Activated naive CD8-positive, alpha-beta T cell (primary cell): Measurements from ENCODE around the gene DPEP2NB.
A peak's percentile ranks its signal among the peaks of the same experiment; 100 is the strongest.

ENCODE experiments used
- H3K27ac Mint-ChIP-seq: one replicate; pipeline ENCODE4 v1.8.0; 2021; ENCODE audit warnings: mixed read lengths
- H3K27me3 Mint-ChIP-seq: one replicate; pipeline ENCODE4 v1.8.0; 2021; ENCODE audit warnings: mixed read lengths
- H3K36me3 Mint-ChIP-seq: one replicate; pipeline ENCODE4 v1.8.0; 2021; ENCODE audit warnings: mixed read lengths
- H3K4me1 Mint-ChIP-seq: one replicate; pipeline ENCODE4 v1.8.0; 2021; ENCODE audit warnings: low read depth, mixed read lengths
- H3K4me3 Mint-ChIP-seq: one replicate; pipeline ENCODE4 v1.8.0; 2021; ENCODE audit warnings: mild to moderate bottlenecking, mixed read lengths
- H3K9me3 Mint-ChIP-seq: one replicate; pipeline ENCODE4 v1.8.0; 2021; ENCODE audit warnings: low read depth, mixed read lengths

The DPEP2NB gene, protein sequence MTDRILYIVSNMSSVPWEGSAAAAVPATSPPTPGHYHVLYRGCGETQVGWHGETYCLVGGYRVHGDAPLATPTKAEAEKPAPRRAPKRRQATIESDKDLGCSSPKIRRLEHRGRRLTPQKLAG

GRCh38 chr16:68015681-68016080, at the start of gene DPEP2NB:
TSS of gene DPEP2NB (minus strand) at chr16:68015911. CDS start at chr16:68015770, 141 bp downstream.
- Mint-ChIP-seq H3K4me3 (no peak within 1 kb of the TSS), H3K36me3 (no peaks in the 10 kb centered on the region), H3K9me3 (no peaks in the 10 kb centered on the region), H3K27ac (no peak within 1 kb of the TSS), H3K27me3 (no peaks in the 10 kb centered on the region), H3K4me1 (peaks cover 14% of the 10 kb centered on the region)

GRCh38 chr16:68064791-68065365, 49.2 kb upstream of the DPEP2NB start:
- Mint-ChIP-seq H3K27ac (peak overlapping the region; percentile 43), H3K27me3 (no peaks in the 10 kb centered on the region), H3K36me3 (peaks cover 14% of the 10 kb centered on the region), H3K4me1 (peaks cover 70% of the 10 kb centered on the region), H3K9me3 (peaks cover under 1% of the 10 kb centered on the region), H3K4me3 (peak overlapping the region; percentile 1)

GRCh38 chr16:68062910-68063393, 47.2 kb upstream of the DPEP2NB start:
- Mint-ChIP-seq H3K27ac (peak overlapping the region; percentile 58), H3K9me3 (peaks cover 3% of the 10 kb centered on the region), H3K36me3 (peaks cover 18% of the 10 kb centered on the region), H3K4me1 (peaks cover 71% of the 10 kb centered on the region), H3K27me3 (no peaks in the 10 kb centered on the region), H3K4me3 (no peak overlapping the region)

DNA sequence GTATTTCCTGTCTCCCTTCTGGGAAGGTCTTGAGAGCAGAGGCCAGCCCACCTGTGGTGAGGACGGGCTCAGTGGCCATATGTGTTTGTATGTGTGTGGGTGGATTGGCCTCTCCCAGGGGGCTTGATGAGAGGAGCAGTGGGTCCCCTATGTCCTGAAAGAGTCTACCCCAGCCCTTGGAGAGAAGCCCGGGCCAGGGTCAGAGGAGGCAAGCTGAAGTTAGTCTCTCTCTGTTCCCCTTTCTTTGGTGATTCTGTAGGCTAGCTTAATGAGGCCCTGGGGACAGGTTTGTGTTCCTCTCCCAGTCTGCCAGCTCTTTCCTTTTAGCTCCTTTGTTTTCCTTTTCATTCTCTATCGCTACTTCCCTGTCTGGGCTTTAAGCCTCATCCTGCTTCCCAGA, 45.7 kb upstream of the DPEP2NB start:
- H3K9me3 Mint-ChIP-seq, result peaks cover 3% of the 10 kb centered on the region
- no peaks in the 10 kb centered on the region for H3K27me3 Mint-ChIP-seq
- peaks cover 64% of the 10 kb centered on the region for H3K4me1 Mint-ChIP-seq
- peaks cover 18% of the 10 kb centered on the region for H3K36me3 Mint-ChIP-seq
- no peak overlapping the region for H3K4me3 Mint-ChIP-seq
- H3K27ac Mint-ChIP-seq, result peak overlapping the region; percentile 86

- H3K4me1 Mint-ChIP-seq, result peaks cover 50% of the 10 kb centered on the region
- H3K36me3 Mint-ChIP-seq, result peaks cover 22% of the 10 kb centered on the region
- peak overlapping the region; percentile 76 for H3K27ac Mint-ChIP-seq
- H3K9me3 Mint-ChIP-seq, result peaks cover 3% of the 10 kb centered on the region
- H3K27me3 Mint-ChIP-seq, result no peaks in the 10 kb centered on the region
- H3K4me3 Mint-ChIP-seq, result peak overlapping the region; percentile 65
Measured at GRCh38 chr16:68059804-68060203, 44.1 kb upstream of the DPEP2NB start.

- Mint-ChIP-seq H3K27ac (no peak overlapping the region), H3K36me3 (peaks cover 28% of the 10 kb centered on the region), H3K9me3 (peaks cover 3% of the 10 kb centered on the region), H3K4me3 (no peak overlapping the region), H3K27me3 (no peaks in the 10 kb centered on the region), H3K4me1 (peaks cover 16% of the 10 kb centered on the region)
Measured at GRCh38 chr16:68055395-68055794, 39.7 kb upstream of the DPEP2NB start.

DNA sequence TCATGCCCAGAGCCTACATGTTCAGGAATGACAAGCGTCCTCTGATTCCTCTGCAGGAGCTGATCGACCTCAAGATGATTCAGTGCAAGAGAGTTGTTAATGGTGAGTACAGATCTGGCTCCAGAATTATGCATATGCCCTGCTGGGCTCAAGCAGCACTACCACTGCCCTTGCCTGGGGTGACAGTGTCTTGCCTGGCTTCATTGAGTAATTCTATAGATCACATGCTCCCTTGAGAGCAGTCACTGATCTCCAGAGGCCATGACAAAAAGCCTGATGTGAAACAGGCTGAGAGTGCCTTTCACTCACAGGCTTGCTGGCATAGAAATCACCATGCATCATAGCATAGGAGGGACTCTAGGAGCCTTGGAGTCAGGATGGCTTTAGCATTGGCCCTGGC, 33.7 kb upstream of the DPEP2NB start:
- Mint-ChIP-seq H3K27ac (no peak overlapping the region), H3K36me3 (peaks cover 19% of the 10 kb centered on the region), H3K4me1 (peaks cover 5% of the 10 kb centered on the region), H3K9me3 (no peaks in the 10 kb centered on the region), H3K27me3 (no peaks in the 10 kb centered on the region), H3K4me3 (no peak overlapping the region)

DNA sequence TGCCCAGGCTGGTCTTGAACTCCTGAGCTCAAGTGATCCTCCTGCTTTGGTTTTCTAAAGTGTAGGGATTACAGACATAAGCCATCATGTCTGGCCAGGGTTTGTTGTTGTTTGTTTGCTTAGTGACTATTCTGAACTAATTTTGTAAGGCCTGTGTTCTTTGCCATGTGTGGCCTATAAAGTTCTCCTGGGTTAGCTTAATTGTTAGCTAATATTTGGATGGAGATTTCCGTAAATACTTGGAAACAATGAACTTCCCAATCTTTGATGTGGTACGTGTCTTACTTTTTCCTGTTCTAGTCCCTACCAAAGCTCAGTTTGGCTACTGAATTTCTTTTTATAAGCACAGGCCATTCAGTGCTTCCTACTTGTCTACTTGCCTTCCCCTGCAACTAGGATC, 32.3 kb upstream of the DPEP2NB start:
- Mint-ChIP-seq H3K27me3 (no peaks in the 10 kb centered on the region), H3K36me3 (peaks cover 14% of the 10 kb centered on the region), H3K4me1 (peaks cover 5% of the 10 kb centered on the region)

GRCh38 chr16:68046106-68046505, 30.4 kb upstream of the DPEP2NB start:
- Mint-ChIP-seq H3K27me3 (no peaks in the 10 kb centered on the region), H3K4me3 (no peak overlapping the region), H3K4me1 (peaks cover 8% of the 10 kb centered on the region), H3K36me3 (peaks cover 15% of the 10 kb centered on the region), H3K27ac (no peak overlapping the region), H3K9me3 (no peaks in the 10 kb centered on the region)

More for the DNA sequence above, 32.3 kb upstream of the DPEP2NB start:
- Mint-ChIP-seq H3K9me3 (no peaks in the 10 kb centered on the region), H3K27ac (no peak overlapping the region), H3K4me3 (no peak overlapping the region)

DNA sequence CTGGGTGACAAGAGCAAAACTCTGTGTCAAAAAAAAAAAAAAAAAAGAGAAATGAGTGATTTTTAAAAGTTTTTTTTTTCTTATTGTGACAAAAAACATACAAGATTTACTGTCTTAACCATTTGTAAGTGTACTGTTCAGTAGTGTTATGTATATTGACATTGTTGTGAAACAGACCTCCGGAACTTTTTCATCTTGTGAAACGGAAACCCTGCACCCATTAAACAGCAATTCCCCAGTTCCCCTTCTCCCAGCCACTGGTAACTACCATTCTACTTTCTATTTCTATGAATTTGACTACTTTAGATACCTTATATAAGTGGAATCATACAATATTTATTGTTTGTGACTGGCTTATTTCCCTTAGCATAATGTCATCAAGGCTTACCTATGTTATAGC, 26.1 kb upstream of the DPEP2NB start:
- peaks cover 15% of the 10 kb centered on the region for H3K4me1 Mint-ChIP-seq
- H3K36me3 Mint-ChIP-seq, result peaks cover 15% of the 10 kb centered on the region
- no peak overlapping the region for H3K27ac Mint-ChIP-seq
- no peaks in the 10 kb centered on the region for H3K9me3 Mint-ChIP-seq
- no peak overlapping the region for H3K4me3 Mint-ChIP-seq
- H3K27me3 Mint-ChIP-seq, result no peaks in the 10 kb centered on the region

GRCh38 chr16:68040506-68041288, 25.0 kb upstream of the DPEP2NB start:
- Mint-ChIP-seq H3K27me3 (no peaks in the 10 kb centered on the region), H3K4me3 (no peak overlapping the region), H3K9me3 (no peaks in the 10 kb centered on the region), H3K27ac (no peak overlapping the region), H3K36me3 (peaks cover 17% of the 10 kb centered on the region), H3K4me1 (peaks cover 12% of the 10 kb centered on the region)

DNA sequence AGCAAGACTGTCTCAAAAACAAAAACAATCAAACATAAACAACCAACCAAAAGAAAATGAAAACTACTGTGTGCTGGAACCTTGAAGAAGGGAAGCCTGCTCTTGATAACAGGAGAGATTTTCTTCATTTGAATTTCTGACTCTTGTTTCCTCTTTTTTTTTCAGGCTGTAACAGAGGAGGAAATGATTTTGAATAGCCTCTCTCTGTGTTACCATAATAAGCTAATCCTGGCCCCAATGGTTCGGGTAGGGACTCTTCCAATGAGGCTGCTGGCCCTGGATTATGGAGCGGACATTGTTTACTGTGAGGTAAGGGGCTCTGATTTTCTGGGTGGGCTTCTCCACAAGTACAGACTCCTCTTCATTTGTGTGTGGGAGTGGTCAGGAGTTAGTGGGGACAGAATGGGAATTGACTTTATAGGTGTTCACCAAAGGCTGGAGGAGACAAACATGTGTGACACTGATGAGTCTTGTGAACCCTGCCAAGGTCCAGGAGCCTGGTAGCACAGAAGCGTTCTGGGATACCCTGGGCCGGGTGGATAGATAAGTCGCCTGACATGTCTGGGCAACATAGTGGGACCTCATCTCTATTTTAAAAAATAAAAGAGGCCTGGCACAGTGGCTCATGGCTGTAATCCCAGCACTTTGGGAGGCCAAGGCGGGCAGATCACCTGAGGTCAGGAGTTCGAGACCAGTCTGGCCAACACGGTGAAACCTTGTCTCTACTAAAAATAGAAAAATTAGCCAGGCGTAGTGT, 22.3 kb upstream of the DPEP2NB start:
- Mint-ChIP-seq H3K27ac (no peak overlapping the region), H3K4me3 (no peak overlapping the region), H3K4me1 (peaks cover 13% of the 10 kb centered on the region), H3K9me3 (no peaks in the 10 kb centered on the region), H3K27me3 (no peaks in the 10 kb centered on the region), H3K36me3 (peaks cover 13% of the 10 kb centered on the region)

DNA sequence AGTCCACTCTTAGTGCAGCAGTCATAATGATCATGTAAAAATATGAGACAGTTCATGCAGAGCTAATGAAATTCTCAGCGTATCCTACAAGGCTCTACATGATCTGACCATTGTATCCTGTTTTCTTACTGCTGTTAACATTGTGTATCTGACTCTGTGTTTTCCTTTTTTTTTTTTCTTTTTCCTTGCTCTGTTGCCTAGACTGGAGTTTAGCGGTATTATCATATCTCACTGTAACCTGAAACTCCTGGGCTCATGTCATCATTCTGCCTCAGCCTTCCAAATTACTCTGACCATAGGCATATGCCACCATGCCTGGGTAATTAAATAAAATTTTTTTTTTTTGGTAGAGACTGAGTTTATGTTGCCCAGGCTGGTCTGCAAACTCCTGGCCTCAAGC, 19.5 kb upstream of the DPEP2NB start:
- Mint-ChIP-seq H3K27ac (no peak overlapping the region), H3K4me3 (no peak overlapping the region)

DNA sequence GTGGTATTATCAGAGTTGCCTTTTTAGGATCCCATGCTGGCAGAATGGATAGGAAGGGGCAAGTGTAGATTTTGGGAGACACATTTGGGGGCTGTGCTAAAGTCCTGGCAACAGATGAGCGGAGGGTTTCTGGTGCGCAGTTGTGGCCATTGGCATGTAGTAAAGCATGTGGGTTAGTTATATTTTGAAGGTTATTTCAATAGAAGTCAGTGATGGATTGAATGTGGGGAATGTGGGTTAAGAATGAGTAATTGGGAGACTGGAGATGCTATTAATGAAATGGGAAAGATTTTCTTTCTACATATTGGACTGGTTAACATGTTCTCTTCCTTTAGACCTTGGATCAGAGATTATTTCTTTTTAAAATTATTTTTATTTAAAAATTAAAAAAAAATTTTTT, 17.4 kb upstream of the DPEP2NB start:
- Mint-ChIP-seq H3K4me1 (peaks cover 5% of the 10 kb centered on the region), H3K9me3 (no peaks in the 10 kb centered on the region), H3K27me3 (no peaks in the 10 kb centered on the region), H3K36me3 (peaks cover 4% of the 10 kb centered on the region), H3K4me3 (no peak overlapping the region), H3K27ac (no peak overlapping the region)

More for the DNA sequence above, 19.5 kb upstream of the DPEP2NB start:
- no peaks in the 10 kb centered on the region for H3K9me3 Mint-ChIP-seq
- H3K36me3 Mint-ChIP-seq, result peaks cover 7% of the 10 kb centered on the region
- H3K4me1 Mint-ChIP-seq, result peaks cover 8% of the 10 kb centered on the region
- H3K27me3 Mint-ChIP-seq, result no peaks in the 10 kb centered on the region

GRCh38 chr16:68031951-68032350, 16.2 kb upstream of the DPEP2NB start:
- Mint-ChIP-seq H3K9me3 (no peaks in the 10 kb centered on the region), H3K27ac (no peak overlapping the region), H3K4me1 (peaks cover 5% of the 10 kb centered on the region), H3K36me3 (peaks cover 7% of the 10 kb centered on the region), H3K4me3 (no peak overlapping the region), H3K27me3 (no peaks in the 10 kb centered on the region)
